GM21529 (cell line): ENCODE results near the gene RAD54L.
A peak's percentile ranks its signal among the peaks of the same experiment; 100 is the strongest.
"Not testable (repeated sequence)": the region's sequence is repeated elsewhere in the genome, so short reads cannot be mapped to it uniquely, and the experiment has no call there.

Source experiments
- ATAC-seq: cut with Tn5 transposase; IDR thresholded peaks from one replicate; pipeline ENCODE4 v1.9.1; 2021; ENCODE audit not compliant: unreplicated experiment

RAD54L gene

GRCh38 chr1:46238865-46239264 is 8.7 kb upstream of the RAD54L start:
- not testable (repeated sequence) for ATAC-seq

- not testable (repeated sequence) for ATAC-seq
These were observed 5.8 kb upstream of the RAD54L start for GRCh38 chr1:46241733-46242132.

- no peak for ATAC-seq
These were observed 4.6 kb upstream of the RAD54L start for GRCh38 chr1:46242918-46243317.

- not testable (repeated sequence) for ATAC-seq
These were observed 3.7 kb upstream of the RAD54L start for GRCh38 chr1:46243831-46244230.

- ATAC-seq, result no peak
These were observed 2.7 kb upstream of the RAD54L start for GRCh38 chr1:46244656-46245371.

GRCh38 chr1:46246136-46246535 is 1.4 kb upstream of the RAD54L start:
- not testable (repeated sequence) for ATAC-seq

GRCh38 chr1:46246548-46247435 is 771 bp upstream of the RAD54L start:
- ATAC-seq, result peak; percentile 56

- ATAC-seq, result no peak
These were observed 758 bp downstream of the RAD54L start for GRCh38 chr1:46248122-46248920.

GRCh38 chr1:46254668-46255067 is 7.1 kb downstream of the RAD54L start:
- ATAC-seq, result no peak

- ATAC-seq, result no peak
These were observed 9.0 kb downstream of the RAD54L start for GRCh38 chr1:46256523-46256922.

GRCh38 chr1:46262508-46262907 is 14.9 kb downstream of the RAD54L start:
- ATAC-seq, result no peak

GRCh38 chr1:46263146-46263545 is 15.6 kb downstream of the RAD54L start:
- ATAC-seq, result no peak

GRCh38 chr1:46268578-46268977 is 21.0 kb downstream of the RAD54L start:
- no peak for ATAC-seq

- ATAC-seq, result no peak
These were observed 26.9 kb downstream of the RAD54L start for GRCh38 chr1:46274225-46275029.

GRCh38 chr1:46275030-46275337 is 27.4 kb downstream of the RAD54L start:
- ATAC-seq, result no peak

- no peak for ATAC-seq
These were observed 30.3 kb downstream of the RAD54L start for GRCh38 chr1:46277658-46278373.

GRCh38 chr1:46278807-46279206 is 31.2 kb downstream of the RAD54L start:
- no peak for ATAC-seq

- no peak for ATAC-seq
These were observed 32.5 kb downstream of the RAD54L start for GRCh38 chr1:46280092-46280491.

- no peak for ATAC-seq
These were observed 33.5 kb downstream of the RAD54L start for GRCh38 chr1:46281021-46281420.

GRCh38 chr1:46284058-46284457 is 36.5 kb downstream of the RAD54L start:
- ATAC-seq, result no peak
